ENCODE measurements around the gene SATB2.

The SATB2 gene

GRCh38 chr2:199335502-199335901, 122.2 kb downstream of the SATB2 start:
- no peak overlapping the region for H3K4me3 ChIP-seq (replicated peaks in 1 of 2; ENCODE audit: low read depth in 2 of 2, low read length in 2 of 2)
- TF ChIP-seq CTCF (IDR thresholded peaks at IDR 0.05; ENCODE audit: low read depth, low read length) = no peak
- DNase-seq (ENCODE audit: low read depth in 2 of 2) = no peak

- peak in 1 of 2 donors; percentile 74 for DNase-seq (ENCODE audit: low read depth in 2 of 2)
- H3K4me3 ChIP-seq (replicated peaks in 1 of 2; ENCODE audit: low read depth in 2 of 2, low read length in 2 of 2) = no peak overlapping the region
- no peak for TF ChIP-seq CTCF (IDR thresholded peaks at IDR 0.05; ENCODE audit: low read depth, low read length)
Observed at GRCh38 chr2:199329466-199329865, 128.3 kb downstream of the SATB2 start.

- DNase-seq (ENCODE audit: low read depth in 2 of 2) = no peak
- no peak for TF ChIP-seq CTCF (IDR thresholded peaks at IDR 0.05; ENCODE audit: low read depth, low read length)
- H3K4me3 ChIP-seq (replicated peaks in 1 of 2; ENCODE audit: low read depth in 2 of 2, low read length in 2 of 2) = no peak overlapping the region
Observed at GRCh38 chr2:199329031-199329430, 128.7 kb downstream of the SATB2 start.

DNA sequence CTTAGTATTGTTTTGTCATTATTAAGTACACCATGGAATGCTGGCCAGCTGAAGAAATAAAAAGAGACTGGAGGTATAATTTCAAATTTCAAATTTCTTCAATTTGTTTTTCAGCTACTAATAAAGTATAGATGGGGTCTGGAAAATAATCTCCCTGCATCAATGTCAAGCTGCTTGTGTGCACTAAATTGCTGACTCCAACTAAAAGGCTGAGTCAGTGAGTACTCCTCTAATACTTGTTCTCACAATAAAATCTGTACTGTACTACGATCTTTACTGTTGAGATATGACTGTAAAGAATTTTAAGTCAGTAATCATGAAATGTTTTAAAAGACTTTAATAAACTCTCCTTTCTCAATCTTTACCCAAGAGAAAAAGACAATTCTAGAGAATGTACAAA, 131.9 kb downstream of the SATB2 start:
- H3K4me3 ChIP-seq (replicated peaks in 1 of 2; ENCODE audit: low read depth in 2 of 2, low read length in 2 of 2) = no peak overlapping the region
- DNase-seq (ENCODE audit: low read depth in 2 of 2) = no peak
- no peak for TF ChIP-seq CTCF (IDR thresholded peaks at IDR 0.05; ENCODE audit: low read depth, low read length)

GRCh38 chr2:199322151-199322550, 135.6 kb downstream of the SATB2 start:
- no peak overlapping the region for H3K4me3 ChIP-seq (replicated peaks in 1 of 2; ENCODE audit: low read depth in 2 of 2, low read length in 2 of 2)
- no peak for TF ChIP-seq CTCF (IDR thresholded peaks at IDR 0.05; ENCODE audit: low read depth, low read length)
- no peak for DNase-seq (ENCODE audit: low read depth in 2 of 2)

DNA sequence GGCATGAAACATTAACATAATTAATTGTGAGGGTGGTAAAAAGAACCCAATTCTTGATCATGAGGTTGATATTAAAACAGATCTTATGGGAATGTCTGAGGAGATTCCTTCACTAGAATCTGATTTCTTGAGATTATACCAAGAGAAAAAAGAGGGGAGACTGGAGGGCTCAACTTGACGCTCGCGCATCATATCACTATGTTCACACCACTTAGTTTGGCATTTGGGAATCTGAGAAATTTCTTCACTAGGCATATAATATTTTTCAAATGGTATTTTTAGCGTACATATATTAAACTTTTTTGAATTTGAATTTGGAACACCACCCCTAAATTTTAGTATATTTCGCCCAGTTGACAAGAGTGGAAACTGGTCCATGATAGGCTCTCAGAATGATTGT, 140.1 kb downstream of the SATB2 start:
- DNase-seq (ENCODE audit: low read depth in 2 of 2) = no peak
- H3K4me3 ChIP-seq (replicated peaks in 1 of 2; ENCODE audit: low read depth in 2 of 2, low read length in 2 of 2) = no peak overlapping the region
- no peak for TF ChIP-seq CTCF (IDR thresholded peaks at IDR 0.05; ENCODE audit: low read depth, low read length)

DNA sequence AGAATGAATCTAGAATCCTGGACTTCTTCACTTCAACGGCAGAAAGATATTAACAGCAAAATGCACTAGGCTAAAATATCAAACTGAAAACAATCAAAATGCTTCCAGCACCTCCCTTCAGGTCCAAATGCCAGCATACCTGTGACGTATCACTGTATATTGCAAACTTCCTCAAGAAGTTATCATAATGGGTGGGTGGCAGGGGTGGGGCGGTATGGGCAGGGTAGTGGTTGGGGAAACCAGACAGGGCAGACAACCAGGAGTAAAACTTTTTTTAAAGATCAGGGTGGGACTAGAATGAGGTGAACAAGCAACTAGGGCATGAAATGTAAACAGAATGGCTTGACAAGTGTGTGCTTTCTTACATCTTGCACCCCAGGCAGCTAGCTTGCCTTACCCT, 140.9 kb downstream of the SATB2 start:
- TF ChIP-seq CTCF (IDR thresholded peaks at IDR 0.05; ENCODE audit: low read depth, low read length) = no peak
- H3K4me3 ChIP-seq (replicated peaks in 1 of 2; ENCODE audit: low read depth in 2 of 2, low read length in 2 of 2) = no peak overlapping the region
- no peak for DNase-seq (ENCODE audit: low read depth in 2 of 2)
